Measurements from ENCODE around the gene ENAH.
"Not testable (repeated sequence)": the region's sequence is repeated elsewhere in the genome, so short reads cannot be mapped to it uniquely, and the experiment has no call there.

The ENAH gene

GRCh38 chr1:225522588-225523262, 130.2 kb downstream of the ENAH start:
- in situ Hi-C loops (cut with HindIII; ENCODE audit: low sequenced_read_pairs) = no loop called here
- TF ChIP-seq CTCF (IDR thresholded peaks at IDR 0.05; ENCODE audit: low read depth, low read length, missing control alignments) = no peak
- no peak for DNase-seq (ENCODE audit: low read depth)

GRCh38 chr1:225520587-225521227, 132.2 kb downstream of the ENAH start:
- no peak for DNase-seq (ENCODE audit: low read depth)
- H3K4me3 ChIP-seq (ENCODE audit: low read depth, low read length) = no peak overlapping the region
- in situ Hi-C loops (cut with HindIII; ENCODE audit: low sequenced_read_pairs) = no loop called here
- no peak for TF ChIP-seq CTCF (IDR thresholded peaks at IDR 0.05; ENCODE audit: low read depth, low read length, missing control alignments)

More at GRCh38 chr1:225522588-225523262, 130.2 kb downstream of the ENAH start:
- no peak overlapping the region for H3K4me3 ChIP-seq (ENCODE audit: low read depth, low read length)

- no peak for DNase-seq (ENCODE audit: low read depth)
- TF ChIP-seq CTCF (IDR thresholded peaks at IDR 0.05; ENCODE audit: low read depth, low read length, missing control alignments) = no peak
- H3K4me3 ChIP-seq (ENCODE audit: low read depth, low read length) = no peak overlapping the region
- in situ Hi-C loops (cut with HindIII; ENCODE audit: low sequenced_read_pairs) = no loop called here
These were observed 133.6 kb downstream of the ENAH start for GRCh38 chr1:225519166-225519863.

GRCh38 chr1:225517697-225518096, 135.2 kb downstream of the ENAH start:
- DNase-seq (ENCODE audit: low read depth) = no peak
- no peak overlapping the region for H3K4me3 ChIP-seq (ENCODE audit: low read depth, low read length)
- no peak for TF ChIP-seq CTCF (IDR thresholded peaks at IDR 0.05; ENCODE audit: low read depth, low read length, missing control alignments)
- in situ Hi-C loops (cut with HindIII; ENCODE audit: low sequenced_read_pairs) = no loop called here

GRCh38 chr1:225517221-225517620, 135.7 kb downstream of the ENAH start:
- no peak for TF ChIP-seq CTCF (IDR thresholded peaks at IDR 0.05; ENCODE audit: low read depth, low read length, missing control alignments)
- DNase-seq (ENCODE audit: low read depth) = no peak
- in situ Hi-C loops (cut with HindIII; ENCODE audit: low sequenced_read_pairs) = no loop called here
- no peak overlapping the region for H3K4me3 ChIP-seq (ENCODE audit: low read depth, low read length)

- no peak for TF ChIP-seq CTCF (IDR thresholded peaks at IDR 0.05; ENCODE audit: low read depth, low read length, missing control alignments)
- H3K4me3 ChIP-seq (ENCODE audit: low read depth, low read length) = no peak overlapping the region
- in situ Hi-C loops (cut with HindIII; ENCODE audit: low sequenced_read_pairs) = no loop called here
- no peak for DNase-seq (ENCODE audit: low read depth)
These were observed 138.2 kb downstream of the ENAH start for GRCh38 chr1:225514671-225515081.

GRCh38 chr1:225513576-225513975, 139.3 kb downstream of the ENAH start:
- H3K4me3 ChIP-seq (ENCODE audit: low read depth, low read length); in situ Hi-C loops (cut with HindIII; ENCODE audit: low sequenced_read_pairs); DNase-seq (ENCODE audit: low read depth): not testable (repeated sequence)

Measured in astrocyte of the cerebellum (primary cell).